GM04504 (cell line): Measurements from ENCODE around the gene PLET1.
"Not testable (repeated sequence)": the region's sequence is repeated elsewhere in the genome, so short reads cannot be mapped to it uniquely, and the experiment has no call there.

ENCODE experiments used
- DNase-seq: peaks from one replicate; pipeline ENCODE4 v3.0.0-alpha.2; 2012; ENCODE audit warnings: low read depth

PLET1 gene

GRCh38 chr11:112211536-112211935, 49.1 kb downstream of the PLET1 start:
- DNase-seq, result no peak

- no peak for DNase-seq
Observed at GRCh38 chr11:112210890-112211289, 49.8 kb downstream of the PLET1 start.

GRCh38 chr11:112206071-112206470, 54.6 kb downstream of the PLET1 start:
- DNase-seq, result no peak

- no peak for DNase-seq
Observed at GRCh38 chr11:112200252-112200651, 60.4 kb downstream of the PLET1 start.

- DNase-seq, result not testable (repeated sequence)
Observed at GRCh38 chr11:112199101-112199500, 61.6 kb downstream of the PLET1 start.
